GM18508 (cell line): ENCODE results near the gene OLFML2A.
"Not testable (repeated sequence)": the region's sequence is repeated elsewhere in the genome, so short reads cannot be mapped to it uniquely, and the experiment has no call there.

Experiments
- ATAC-seq: cut with Tn5 transposase; IDR thresholded peaks from one replicate; pipeline ENCODE4 v1.9.1; 2021; ENCODE audit warnings: moderate number of reproducible peaks; ENCODE audit not compliant: insufficient read depth, unreplicated experiment

OLFML2A gene

GRCh38 chr9:124843456-124844034 is 66.6 kb downstream of the OLFML2A start:
- ATAC-seq, result no peak

- no peak for ATAC-seq
Measured at GRCh38 chr9:124844291-124844690, 67.4 kb downstream of the OLFML2A start.

GRCh38 chr9:124846467-124846866 is 69.5 kb downstream of the OLFML2A start:
- not testable (repeated sequence) for ATAC-seq

GRCh38 chr9:124846969-124847368 is 70.0 kb downstream of the OLFML2A start:
- no peak for ATAC-seq

- no peak for ATAC-seq
Measured at GRCh38 chr9:124849801-124850200, 72.9 kb downstream of the OLFML2A start.

- no peak for ATAC-seq
Measured at GRCh38 chr9:124852121-124852828, 75.3 kb downstream of the OLFML2A start.

GRCh38 chr9:124852829-124853531 is 76.0 kb downstream of the OLFML2A start, which contains the start of gene WDR38:
WDR38 (plus strand) TSS chr9:124853460; CDS start chr9:124853532, 72 bp downstream.
- ATAC-seq, result no peak

GRCh38 chr9:124853605-124854143 is 76.7 kb downstream of the OLFML2A start:
- ATAC-seq, result no peak

- no peak for ATAC-seq
Measured at GRCh38 chr9:124854161-124854560, 77.2 kb downstream of the OLFML2A start.

- no peak for ATAC-seq
Measured at GRCh38 chr9:124854822-124855221, 77.9 kb downstream of the OLFML2A start.

GRCh38 chr9:124855566-124855943 is 78.6 kb downstream of the OLFML2A start:
- ATAC-seq, result no peak

- no peak for ATAC-seq
Measured at GRCh38 chr9:124855944-124856765, 79.2 kb downstream of the OLFML2A start.

- ATAC-seq, result no peak
Measured at GRCh38 chr9:124857533-124858162, 80.7 kb downstream of the OLFML2A start.

- no peak for ATAC-seq
Measured at GRCh38 chr9:124858330-124859046, 81.6 kb downstream of the OLFML2A start.

GRCh38 chr9:124859803-124860581 is 83.1 kb downstream of the OLFML2A start:
- no peak for ATAC-seq

GRCh38 chr9:124860582-124861341 is 83.8 kb downstream of the OLFML2A start:
- no peak for ATAC-seq

GRCh38 chr9:124861342-124862229 is 84.7 kb downstream of the OLFML2A start, which contains the start of the genes ARPC5L and RPL35:
ARPC5L (plus strand) TSS chr9:124862130; CDS start chr9:124869291, 7,161 bp downstream.
RPL35 (minus strand) TSS chr9:124861957; CDS start chr9:124861912, 45 bp downstream.
- ATAC-seq, result peak; percentile 65
